Measurements from ENCODE around the gene DNAJB13.

Gene DNAJB13

DNA sequence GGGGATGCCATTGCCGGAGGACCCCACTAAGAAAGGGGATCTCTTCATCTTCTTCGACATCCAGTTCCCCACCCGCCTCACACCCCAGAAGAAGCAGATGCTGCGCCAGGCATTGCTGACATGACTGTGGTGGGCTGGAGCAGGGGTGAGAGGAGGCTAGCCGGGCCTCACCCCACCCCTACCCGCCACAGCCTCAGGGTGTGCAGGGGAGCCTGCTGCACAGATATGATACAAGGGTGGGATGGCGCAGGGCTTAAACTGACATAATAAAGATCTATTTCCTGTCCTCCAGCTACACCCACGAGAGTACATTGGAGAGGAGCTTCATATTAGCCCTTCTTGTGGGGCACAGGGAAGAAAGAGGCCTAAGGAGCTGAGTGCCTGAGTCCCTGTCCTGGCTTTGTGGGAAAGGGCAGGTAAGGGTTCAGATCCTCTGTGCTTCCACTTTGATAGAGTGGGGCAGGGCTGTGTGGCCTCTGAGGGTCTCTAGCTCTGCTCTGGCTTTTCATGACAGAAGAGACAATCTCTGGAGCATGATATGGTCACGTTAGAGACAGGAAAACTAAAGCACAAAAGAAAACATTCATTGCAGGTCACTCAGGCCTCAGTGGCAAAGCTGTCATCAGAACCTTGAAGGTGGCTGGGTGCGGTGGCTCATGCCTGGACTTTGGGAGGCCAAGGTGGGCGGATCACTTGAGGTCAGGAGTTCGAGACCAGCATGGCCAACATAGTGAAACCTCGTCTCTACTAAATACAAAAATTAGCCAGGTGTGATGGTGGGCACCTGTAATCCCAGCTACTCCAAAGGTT, 19.4 kb downstream of the DNAJB13 start:
- no peak for DNase-seq (ENCODE audit: extremely low read depth, low read depth)

DNA sequence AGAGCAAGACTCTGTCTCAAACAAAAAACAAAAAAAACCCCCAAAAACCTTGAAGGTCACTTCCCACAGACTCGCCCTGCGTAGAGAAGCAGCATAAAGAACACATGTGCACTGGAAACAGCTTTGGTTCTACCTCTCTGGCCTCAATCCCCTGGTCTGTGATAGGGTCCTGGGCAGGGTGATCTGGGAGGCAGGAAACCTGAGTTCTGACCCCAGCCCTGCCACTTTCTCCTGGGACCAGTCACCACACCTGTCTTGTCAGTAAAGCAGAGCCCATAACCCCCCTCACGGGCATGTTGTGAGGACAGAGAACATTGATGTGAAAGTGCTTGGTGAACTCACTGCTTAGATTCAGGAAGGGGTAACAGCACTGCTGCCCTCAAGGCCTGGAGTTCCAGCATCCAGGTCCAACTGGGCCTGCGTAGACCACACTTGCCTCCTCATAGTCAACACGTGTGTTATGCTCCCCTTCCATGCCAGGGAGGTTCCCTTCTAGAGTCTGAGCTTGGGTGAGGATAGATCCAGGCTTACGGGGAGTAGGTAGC, 20.4 kb downstream of the DNAJB13 start:
- no peak for DNase-seq (ENCODE audit: extremely low read depth, low read depth)
- TF ChIP-seq CTCF (IDR thresholded peaks at IDR 0.05; ENCODE audit: low read depth, low read length), result no peak

More for the DNA sequence above, 19.4 kb downstream of the DNAJB13 start:
- TF ChIP-seq CTCF (IDR thresholded peaks at IDR 0.05; ENCODE audit: low read depth, low read length), result no peak

DNA sequence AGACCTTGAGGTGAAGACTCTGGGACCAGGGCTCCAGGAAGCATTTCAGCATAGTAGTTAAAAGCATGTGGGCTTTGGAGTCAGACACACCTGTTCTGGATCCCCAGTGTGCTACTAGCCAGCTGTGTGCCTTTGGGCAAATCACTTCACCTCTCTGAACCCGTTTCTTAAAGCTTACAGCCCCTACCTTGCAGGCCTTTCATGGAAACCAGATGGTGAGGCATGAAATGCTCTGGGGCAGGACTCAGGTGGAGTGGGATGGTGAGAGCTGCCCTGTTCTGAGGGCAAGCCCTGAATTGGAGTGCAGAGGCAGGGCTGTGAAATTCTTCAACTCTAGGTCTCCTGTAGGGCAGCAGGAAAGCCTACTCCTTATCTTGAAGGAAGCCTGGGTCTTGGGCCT, 21.4 kb downstream of the DNAJB13 start:
- no peak for TF ChIP-seq CTCF (IDR thresholded peaks at IDR 0.05; ENCODE audit: low read depth, low read length)
- no peak for DNase-seq (ENCODE audit: extremely low read depth, low read depth)

GRCh38 chr11:73972620-73973449, 22.0 kb downstream of the DNAJB13 start:
- DNase-seq (ENCODE audit: extremely low read depth, low read depth), result no peak
- TF ChIP-seq CTCF (IDR thresholded peaks at IDR 0.05; ENCODE audit: low read depth, low read length), result no peak

DNA sequence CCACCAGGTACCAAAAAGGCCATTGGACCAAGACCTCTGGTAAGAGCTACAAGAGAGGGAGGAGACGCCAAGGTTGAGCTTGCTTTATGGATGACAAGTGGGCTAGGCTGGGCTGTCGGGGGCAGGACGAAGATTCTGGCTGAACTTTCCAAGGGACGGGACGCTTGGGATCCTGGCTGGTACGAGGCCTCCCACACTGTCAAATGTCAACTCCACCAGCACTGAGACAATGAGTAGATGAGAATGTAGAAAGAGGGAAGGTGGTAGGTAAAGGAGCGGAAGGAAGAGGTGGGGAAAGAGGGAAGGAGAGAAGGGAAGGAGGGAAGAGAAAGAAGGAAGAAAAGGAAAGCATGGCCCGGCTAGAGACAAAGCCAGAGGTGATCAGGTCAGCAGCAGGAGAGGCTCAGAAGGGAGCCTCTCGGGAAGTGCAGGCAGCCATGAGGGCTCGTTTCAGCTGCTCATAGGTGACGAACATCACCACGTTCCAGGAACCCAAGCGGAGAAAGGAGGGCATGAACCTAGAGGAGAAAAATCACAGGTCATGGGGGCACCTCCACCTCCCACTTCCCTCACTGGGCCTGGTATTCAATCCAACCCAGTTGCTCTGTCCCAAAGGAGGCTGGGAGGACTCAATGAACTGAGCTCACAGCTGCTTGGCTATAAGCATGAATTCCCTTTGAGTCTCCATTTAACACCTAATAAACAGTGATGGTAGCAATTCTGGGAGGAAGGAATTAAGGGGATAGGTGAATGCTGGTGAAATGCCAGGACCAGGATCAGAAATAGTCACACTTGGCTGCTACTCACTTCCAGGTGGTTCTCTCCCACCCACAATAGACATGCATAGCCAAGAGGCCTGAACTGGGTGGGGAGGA, 24.0 kb downstream of the DNAJB13 start:
- no peak for DNase-seq (ENCODE audit: extremely low read depth, low read depth)
- no peak for TF ChIP-seq CTCF (IDR thresholded peaks at IDR 0.05; ENCODE audit: low read depth, low read length)

GRCh38 chr11:73975479-73975757, 24.6 kb downstream of the DNAJB13 start:
- no peak for TF ChIP-seq CTCF (IDR thresholded peaks at IDR 0.05; ENCODE audit: low read depth, low read length)
- DNase-seq (ENCODE audit: extremely low read depth, low read depth), result no peak
